Progenitor cell of endocrine pancreas (in vitro differentiated cells): ENCODE measurements around the gene TNIK. TPM values are rescaled to one million over a fixed set of nuclear protein-coding genes. Genes with fewer than 3 reads are reported as not detected.

ENCODE experiments used
- DNase-seq: peaks from one replicate; pipeline ENCODE4 v3.0.0; 2021; ENCODE audit warnings: low spot score; ENCODE audit not compliant: unreplicated experiment
- H3K27ac Mint-ChIP-seq: 2 replicates; pipeline ENCODE4 v1.8.0; 2021; ENCODE audit warnings: mild to moderate bottlenecking, moderate library complexity, mixed read lengths
- H3K27me3 Mint-ChIP-seq: 2 replicates; pipeline ENCODE4 v1.8.0; 2021; ENCODE audit warnings: mixed read lengths
- H3K36me3 Mint-ChIP-seq: 2 replicates; pipeline ENCODE4 v1.8.0; 2022; ENCODE audit warnings: mixed read lengths; ENCODE audit not compliant: insufficient read depth
- H3K4me1 Mint-ChIP-seq: 2 replicates; pipeline ENCODE4 v1.8.0; 2021; ENCODE audit warnings: low read depth, mixed read lengths
- H3K4me3 Mint-ChIP-seq: 2 replicates; pipeline ENCODE4 v1.8.0; 2021; ENCODE audit warnings: low read depth, mild to moderate bottlenecking, moderate library complexity, mixed read lengths
- H3K9me3 Mint-ChIP-seq: 2 replicates; pipeline ENCODE4 v1.8.0; 2021; ENCODE audit warnings: low read depth, mixed read lengths
- total RNA-seq: library from RNA; stranded (reverse); gene quantifications from 2 replicates; pipeline ENCODE4 v1.2.1, GENCODE V29; 2021
- TF ChIP-seq, protein P1 (sequence below): fragments of 200-600 bp; sonication (generic); IDR thresholded peaks from one replicate; pipeline ENCODE4 v1.5.0; 2021; ENCODE audit warnings: antibody characterized with exemption, mild to moderate bottlenecking; ENCODE audit not compliant: unreplicated experiment

TNIK gene
- total RNA-seq, 1 donor from 2014 or later, result 15.7 TPM

DNA sequence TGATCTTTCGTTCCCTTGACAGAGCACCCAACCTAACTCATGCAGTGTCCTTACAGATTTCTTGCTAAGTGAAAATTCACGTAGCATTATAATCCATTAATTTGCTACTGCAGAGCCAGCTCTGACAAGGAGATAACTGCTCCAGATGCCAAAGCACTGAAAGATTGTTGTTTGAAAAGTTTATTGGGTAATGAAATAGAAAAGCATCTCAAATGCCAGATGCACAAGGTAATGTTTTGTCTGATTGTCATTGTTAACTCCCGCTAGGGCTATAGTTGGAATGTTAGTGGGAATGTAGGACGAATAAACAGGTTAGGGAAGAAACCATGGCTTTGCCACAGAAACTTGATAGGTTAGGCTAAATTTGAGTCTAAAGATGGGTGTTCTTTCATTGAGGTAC is 413.4 kb downstream of the TNIK start:
- DNase-seq, result no peak
- H3K27ac Mint-ChIP-seq, result peak overlapping the region; percentile 31
- TF ChIP-seq, protein P1, sequence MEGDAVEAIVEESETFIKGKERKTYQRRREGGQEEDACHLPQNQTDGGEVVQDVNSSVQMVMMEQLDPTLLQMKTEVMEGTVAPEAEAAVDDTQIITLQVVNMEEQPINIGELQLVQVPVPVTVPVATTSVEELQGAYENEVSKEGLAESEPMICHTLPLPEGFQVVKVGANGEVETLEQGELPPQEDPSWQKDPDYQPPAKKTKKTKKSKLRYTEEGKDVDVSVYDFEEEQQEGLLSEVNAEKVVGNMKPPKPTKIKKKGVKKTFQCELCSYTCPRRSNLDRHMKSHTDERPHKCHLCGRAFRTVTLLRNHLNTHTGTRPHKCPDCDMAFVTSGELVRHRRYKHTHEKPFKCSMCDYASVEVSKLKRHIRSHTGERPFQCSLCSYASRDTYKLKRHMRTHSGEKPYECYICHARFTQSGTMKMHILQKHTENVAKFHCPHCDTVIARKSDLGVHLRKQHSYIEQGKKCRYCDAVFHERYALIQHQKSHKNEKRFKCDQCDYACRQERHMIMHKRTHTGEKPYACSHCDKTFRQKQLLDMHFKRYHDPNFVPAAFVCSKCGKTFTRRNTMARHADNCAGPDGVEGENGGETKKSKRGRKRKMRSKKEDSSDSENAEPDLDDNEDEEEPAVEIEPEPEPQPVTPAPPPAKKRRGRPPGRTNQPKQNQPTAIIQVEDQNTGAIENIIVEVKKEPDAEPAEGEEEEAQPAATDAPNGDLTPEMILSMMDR, result no peak
- H3K9me3 Mint-ChIP-seq, result no peaks in the 10 kb centered on the region
- H3K36me3 Mint-ChIP-seq, result no peaks in the 10 kb centered on the region
- no peak overlapping the region for H3K4me3 Mint-ChIP-seq
- H3K4me1 Mint-ChIP-seq, result peaks cover 16% of the 10 kb centered on the region
- no peaks in the 10 kb centered on the region for H3K27me3 Mint-ChIP-seq

DNA sequence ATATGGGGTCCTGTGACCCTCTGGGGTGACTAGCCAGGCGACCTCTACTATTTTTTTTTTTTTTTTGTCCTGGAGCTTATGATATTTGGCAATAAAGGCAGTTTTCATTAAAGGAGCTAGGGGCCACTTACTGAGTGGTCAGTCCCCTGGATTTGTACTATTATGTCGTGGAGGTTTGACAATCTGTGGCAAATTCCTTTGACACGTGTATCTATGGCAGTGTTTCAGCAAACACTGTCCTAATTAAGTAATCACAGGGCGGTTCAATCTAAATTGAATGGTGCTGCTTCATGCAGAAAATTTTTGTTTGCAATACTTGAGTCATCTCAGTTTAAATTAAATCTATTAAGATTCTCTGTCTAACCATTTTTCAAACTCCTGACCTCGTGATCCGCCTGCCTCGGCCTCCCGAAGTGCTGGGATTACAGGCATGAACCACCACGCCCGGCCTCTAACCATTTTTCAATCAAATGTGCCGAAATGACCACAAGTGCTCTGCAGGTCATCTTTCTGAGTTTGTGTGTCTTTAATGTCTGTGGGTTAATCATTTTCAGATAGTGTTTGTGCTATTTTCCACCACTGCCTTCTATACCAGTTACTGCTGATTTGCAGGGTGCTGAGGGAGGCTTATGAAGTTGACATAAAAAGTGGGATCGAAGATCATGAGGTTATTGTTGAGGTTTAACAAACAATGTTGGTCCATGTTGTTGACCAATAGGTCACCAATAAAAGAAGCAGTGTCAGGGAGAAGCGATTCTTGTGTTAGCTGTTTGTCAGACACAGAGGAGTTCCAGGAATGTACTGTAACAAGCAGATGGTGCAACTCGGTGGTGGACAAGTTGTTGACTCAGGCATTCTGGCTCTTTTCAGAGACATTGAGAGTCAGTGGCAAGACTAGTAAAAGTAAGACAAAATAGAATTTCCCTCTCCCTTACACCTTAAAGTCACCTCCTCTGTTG is 415.1 kb downstream of the TNIK start:
- Mint-ChIP-seq H3K36me3 (no peaks in the 10 kb centered on the region), H3K9me3 (no peaks in the 10 kb centered on the region), H3K4me1 (peaks cover 16% of the 10 kb centered on the region), H3K27ac (peak overlapping the region; percentile 26), H3K27me3 (no peaks in the 10 kb centered on the region), H3K4me3 (no peak overlapping the region)
- TF ChIP-seq, protein P1, result no peak
- DNase-seq, result no peak

DNA sequence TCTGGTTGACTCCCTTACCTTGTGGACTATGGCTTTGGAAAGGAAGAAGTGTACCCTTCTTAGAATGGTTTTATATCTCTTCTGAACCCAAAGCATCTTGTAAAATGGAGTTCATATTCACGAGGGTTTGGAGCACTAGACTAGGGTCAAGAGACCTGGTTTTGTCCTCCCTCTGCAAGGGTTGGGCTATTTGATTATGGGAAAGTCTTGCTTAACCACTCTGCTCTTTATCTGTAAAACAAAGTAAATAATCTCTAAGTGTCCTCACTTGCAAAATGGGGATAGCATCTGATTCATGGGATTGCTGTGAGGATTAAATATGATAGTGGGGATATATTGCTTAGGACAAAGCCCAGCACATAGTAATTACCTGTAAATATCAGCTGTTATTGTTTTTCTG is 415.8 kb downstream of the TNIK start:
- H3K4me3 Mint-ChIP-seq, result no peak overlapping the region
- H3K27me3 Mint-ChIP-seq, result no peaks in the 10 kb centered on the region
- H3K9me3 Mint-ChIP-seq, result no peaks in the 10 kb centered on the region
- no peak for DNase-seq
- no peak overlapping the region for H3K27ac Mint-ChIP-seq
- no peaks in the 10 kb centered on the region for H3K36me3 Mint-ChIP-seq
- TF ChIP-seq, protein P1, result no peak
- H3K4me1 Mint-ChIP-seq, result peaks cover 16% of the 10 kb centered on the region

DNA sequence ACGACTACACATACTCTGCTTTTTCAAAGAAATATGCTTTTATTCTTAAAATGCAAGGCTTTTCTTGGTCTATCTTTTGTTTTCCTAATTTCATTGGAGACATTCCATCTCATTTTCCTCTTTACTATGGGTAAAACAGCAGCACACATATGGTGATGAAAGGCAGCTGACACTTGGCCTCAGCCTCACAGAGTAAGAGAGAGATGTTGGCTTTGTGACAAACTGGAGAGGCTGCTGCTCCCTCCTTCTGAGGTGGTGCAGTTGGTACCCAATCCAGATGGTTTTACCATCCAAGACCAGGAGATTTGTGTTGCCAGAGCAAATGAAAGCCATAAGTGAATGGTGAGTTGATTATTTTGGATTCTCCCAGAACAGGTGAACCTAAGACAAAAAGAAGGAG is 420.5 kb downstream of the TNIK start:
- no peaks in the 10 kb centered on the region for H3K36me3 Mint-ChIP-seq
- H3K4me3 Mint-ChIP-seq, result no peak overlapping the region
- H3K27ac Mint-ChIP-seq, result no peak overlapping the region
- no peaks in the 10 kb centered on the region for H3K9me3 Mint-ChIP-seq
- H3K4me1 Mint-ChIP-seq, result peaks cover 19% of the 10 kb centered on the region
- no peak for DNase-seq
- no peaks in the 10 kb centered on the region for H3K27me3 Mint-ChIP-seq
- TF ChIP-seq, protein P1, result no peak

DNA sequence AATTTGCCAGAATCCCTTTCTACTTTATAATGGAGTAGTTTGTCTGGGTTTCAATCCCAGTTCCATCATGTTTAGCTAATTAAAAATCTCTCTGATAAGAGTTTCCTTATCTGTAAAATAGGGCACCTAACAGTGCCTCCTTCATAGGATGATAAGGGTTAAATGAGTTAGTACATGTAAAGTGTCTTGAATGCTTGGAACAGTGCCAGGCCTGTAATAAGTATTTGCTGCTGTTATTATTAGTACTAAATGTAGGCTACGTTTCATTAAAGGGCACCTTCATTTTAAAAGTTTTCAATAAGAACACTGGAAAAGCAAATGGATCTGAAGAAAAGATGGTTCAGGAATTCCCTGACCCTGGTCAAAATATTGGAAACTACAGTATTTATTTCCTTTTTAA is 421.9 kb downstream of the TNIK start:
- no peaks in the 10 kb centered on the region for H3K9me3 Mint-ChIP-seq
- peaks cover 14% of the 10 kb centered on the region for H3K4me1 Mint-ChIP-seq
- H3K4me3 Mint-ChIP-seq, result no peak overlapping the region
- H3K27ac Mint-ChIP-seq, result no peak overlapping the region
- TF ChIP-seq, protein P1, result no peak
- H3K36me3 Mint-ChIP-seq, result no peaks in the 10 kb centered on the region
- no peak for DNase-seq
- peaks cover 3% of the 10 kb centered on the region for H3K27me3 Mint-ChIP-seq
